Erythroblast (primary cell): ENCODE data around the gene RBSN.

ENCODE experiments used
- GATA1 ChIP-seq: IDR thresholded peaks from 2 replicates; pipeline ENCODE4 v1.6.1; 2011; ENCODE audit warnings: low read depth, mild to moderate bottlenecking, control low read depth, low read length, moderate library complexity
- POLR2A ChIP-seq: IDR thresholded peaks from 2 replicates; pipeline ENCODE4 v1.6.1; 2011; ENCODE audit warnings: mild to moderate bottlenecking, low read length

DNA sequence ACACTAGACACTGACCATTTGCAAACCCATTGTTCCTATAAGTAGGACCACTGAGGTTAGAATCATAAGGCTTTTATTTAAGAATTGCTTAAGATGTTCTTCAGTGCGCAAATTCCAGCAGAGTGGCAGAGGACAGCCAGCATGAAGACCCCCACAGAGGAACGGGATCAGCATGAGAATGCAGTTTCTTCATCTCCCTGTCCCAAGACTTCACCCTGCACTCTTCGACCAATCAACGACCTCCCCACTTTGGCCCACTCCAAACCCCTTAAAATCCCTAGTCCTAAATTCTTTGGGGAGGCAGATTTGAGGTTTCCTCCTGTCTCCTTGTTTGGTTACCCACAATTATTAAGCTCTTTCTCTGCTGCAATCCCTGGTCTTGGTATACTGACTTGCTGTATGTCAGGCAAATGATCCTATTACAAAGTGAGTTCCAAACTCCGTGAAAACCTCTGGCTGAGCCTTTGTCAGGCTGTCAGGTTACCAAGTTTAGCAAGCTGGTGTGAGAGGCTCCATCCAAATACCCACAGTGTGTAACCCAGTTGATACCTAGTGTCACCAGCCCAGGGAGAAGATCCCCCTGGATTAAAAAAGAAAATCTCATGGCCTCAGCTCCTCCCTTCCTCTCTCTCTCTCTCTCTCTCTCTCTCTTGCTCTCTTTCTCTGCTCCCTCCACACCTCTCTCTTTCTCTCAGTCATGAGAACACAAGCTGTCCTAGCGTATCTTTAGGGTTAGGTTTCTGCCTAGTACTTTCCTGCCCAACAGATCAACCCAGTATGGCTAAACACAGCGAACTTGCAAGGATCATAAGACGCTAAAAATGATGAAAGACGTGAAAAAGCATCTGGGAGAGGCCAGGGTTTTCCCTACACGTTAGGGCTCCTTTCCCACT, 15.8 kb upstream of the RBSN start:
- TF ChIP-seq POLR2A (no peak), GATA1 (no peak)
